GF-D8 (cell line): Measurements from ENCODE around the gene TXN.

Source experiments
- DNase-seq: peaks from one replicate; lab custom pipeline; 2025; lab: John Stamatoyannopoulos, UW

TXN gene

DNA sequence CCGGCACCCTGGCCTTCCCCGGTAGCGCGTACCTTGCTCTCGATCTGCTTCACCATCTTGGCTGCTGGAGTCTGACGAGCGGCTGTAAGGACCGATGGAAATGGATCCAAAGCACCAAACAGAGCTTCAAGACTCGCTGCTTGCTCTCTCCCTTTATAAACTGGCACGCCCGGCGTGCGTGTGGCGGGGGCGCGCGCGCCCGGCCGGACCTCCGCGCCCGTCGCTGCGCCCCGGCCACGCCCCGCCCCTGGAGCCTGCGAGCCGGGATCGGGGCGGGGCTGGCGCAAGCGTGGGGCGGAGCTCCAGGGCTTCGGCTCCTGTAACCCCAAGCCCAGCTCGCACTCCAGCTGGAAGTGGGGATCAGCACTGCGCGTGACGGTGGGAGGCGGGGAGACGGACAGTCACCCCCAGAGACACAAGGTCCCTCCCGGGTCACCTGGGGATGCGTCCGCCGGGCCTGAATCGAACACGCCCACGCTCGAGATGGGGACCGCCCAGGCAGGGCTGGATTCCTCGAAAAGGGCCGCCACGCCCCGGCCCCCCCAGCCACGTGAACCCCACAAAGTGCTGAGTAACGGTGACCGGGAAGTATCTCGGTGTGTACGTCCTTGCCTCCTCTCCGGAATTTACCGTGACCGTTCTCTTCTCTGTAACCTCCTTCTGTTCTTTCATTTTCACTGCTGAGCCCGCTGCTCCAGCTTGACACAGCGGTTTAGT lies at the start of gene TXN:
TXN (minus strand) TSS at position 128 of the 717 bp plus-strand sequence; CDS start at position 56, 72 bp downstream.
- peak; percentile 89 for DNase-seq

DNA sequence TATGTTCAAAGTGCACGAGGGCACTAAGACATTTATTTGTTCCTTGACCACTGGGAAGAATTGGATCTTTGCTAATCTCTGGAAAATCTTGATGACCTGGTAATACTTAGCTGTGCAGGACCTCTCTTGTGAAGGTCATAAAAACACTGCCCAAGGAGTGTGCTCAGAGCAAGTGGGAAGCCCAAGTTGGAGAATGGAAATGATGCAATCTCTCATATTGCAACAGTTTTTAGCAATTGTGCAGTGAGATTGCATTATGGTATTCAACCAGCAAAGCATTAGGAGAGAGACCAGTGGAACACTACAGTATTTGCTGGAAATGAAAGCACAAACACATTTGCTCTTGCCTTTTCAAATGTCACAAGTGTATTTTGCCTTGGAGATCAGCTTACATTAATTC lies 46.8 kb upstream of the TXN start:
- peak; percentile 10 for DNase-seq

DNA sequence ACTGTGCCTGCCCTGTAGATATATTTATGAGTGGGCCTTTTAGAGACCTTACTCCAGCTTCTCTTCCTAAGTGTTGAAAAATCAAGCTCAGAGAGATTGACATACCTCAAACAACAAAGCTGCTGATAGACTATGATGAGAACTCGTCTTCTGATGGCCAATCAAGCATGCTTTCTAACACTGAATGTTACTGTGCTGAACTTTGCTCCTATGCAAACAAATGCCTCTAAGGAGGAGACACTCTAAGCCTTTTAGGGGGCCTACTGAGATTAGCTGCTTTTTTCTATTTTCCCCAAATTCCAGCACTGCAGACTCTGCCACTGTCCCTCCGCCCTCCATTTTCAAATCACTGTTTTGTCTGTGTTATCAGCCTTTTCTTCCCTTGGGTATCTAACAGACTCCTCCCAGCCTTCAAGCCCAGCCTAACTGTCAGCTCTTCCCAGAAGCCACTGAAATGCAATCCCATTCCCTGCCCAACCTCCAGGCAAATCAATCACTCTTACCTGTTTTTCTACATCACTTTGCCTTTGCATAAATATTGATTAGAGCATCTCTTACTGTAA lies 41.8 kb upstream of the TXN start:
- no peak for DNase-seq

DNA sequence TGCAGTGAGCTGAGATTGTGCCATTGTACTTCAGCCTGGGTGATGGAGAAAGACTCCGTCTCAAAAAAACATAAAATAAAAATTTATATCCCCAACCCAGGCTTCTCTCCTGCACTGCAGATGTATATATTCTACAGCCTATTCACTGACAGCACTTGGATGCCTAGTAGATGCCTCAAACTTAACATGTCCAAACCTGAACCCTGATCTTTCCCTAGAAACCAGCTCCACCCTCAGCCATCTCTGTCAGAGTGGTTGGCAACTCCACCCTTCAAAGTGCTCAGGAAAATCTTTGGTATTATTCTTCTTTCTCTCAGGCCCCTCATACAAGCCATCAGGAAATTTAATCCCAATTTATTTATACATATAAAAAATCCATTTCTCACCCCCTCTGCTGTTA lies 36.9 kb upstream of the TXN start:
- DNase-seq: no peak

DNA sequence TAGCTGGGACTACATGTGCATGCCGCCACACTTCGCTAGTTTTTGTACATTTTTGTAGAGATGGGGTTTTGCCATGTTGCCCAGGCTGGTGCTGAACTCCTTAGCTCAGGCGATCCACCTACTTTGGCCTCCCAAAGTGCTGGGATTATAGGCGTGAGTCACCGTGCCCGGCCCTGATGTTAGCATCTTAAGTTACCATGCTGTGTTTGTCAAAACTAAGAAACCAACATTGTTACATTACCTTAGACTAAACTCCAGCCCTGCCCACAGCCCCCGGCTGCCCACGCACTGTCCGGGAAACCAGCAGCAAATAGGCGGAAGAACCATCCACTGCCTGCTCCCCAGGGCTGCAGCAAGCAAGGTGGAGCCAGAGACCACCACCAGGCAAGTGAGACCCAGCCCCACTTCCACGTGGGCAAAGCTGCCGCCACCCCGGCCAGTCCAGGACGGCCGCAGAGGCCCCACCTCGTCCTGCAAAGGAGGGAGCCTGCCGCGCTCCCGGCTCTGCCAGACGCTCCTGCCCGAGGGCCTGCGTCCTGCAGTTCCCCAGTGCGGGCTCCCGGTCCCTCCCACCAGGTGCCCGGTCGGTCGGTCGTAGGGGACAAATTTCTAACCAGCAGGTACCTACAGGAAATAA lies 35.7 kb upstream of the TXN start:
- no peak for DNase-seq

DNA sequence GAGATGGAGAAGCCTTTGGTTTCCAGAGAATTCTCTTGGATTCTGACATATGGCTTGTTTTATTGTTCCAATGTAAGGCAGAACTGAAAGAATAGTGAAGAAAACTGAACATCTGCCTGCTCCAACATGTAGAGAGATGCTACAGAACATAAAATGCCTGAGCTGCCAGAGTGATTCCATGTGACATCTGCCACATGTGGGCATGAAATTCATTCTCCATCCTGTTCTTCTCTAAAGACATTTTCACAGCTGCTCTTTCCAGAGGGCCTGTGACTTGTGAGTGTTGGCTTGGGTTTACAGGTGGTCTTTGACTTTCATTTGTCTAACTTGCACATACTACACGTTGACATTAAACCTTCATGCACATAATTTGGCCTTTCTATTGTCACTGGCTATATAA lies 33.7 kb upstream of the TXN start:
- no peak for DNase-seq

DNA sequence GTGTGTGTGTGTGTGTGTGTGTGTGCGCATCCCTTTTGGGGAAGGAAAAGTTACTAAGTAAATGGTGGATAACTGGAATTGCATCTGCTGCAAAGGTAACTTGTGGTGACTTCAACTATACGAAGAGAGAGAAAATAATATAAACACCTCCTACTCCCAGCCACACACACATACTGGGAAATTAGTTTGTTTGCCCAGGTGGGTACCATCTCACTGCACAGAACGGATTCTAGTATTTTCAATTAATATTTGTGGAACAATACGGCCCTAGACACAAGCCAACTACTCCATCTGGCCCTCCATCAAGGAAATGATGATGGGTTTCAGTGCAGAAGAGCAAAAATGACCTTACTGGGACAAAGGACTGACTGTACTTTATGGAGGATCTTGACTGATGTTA lies 32.2 kb upstream of the TXN start:
- no peak for DNase-seq

DNA sequence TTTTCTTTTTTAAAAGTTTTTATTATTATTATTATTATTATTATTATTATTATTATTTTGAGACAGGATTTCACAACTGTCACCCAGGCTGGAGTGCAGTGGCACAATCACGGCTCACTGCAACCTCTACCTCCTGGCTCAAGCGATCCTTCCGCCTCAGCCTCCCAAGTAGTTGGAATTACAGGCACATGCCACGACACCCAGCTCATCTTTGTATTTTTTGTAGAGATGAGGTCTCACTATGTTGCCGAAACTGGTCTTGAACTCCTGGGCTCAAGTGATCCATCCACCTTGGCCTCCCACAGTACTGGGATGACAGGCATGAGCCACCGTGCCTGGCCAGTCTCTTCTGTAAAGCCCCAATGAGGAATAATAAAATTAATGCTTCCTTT lies 31.0 kb upstream of the TXN start:
- DNase-seq: no peak

DNA sequence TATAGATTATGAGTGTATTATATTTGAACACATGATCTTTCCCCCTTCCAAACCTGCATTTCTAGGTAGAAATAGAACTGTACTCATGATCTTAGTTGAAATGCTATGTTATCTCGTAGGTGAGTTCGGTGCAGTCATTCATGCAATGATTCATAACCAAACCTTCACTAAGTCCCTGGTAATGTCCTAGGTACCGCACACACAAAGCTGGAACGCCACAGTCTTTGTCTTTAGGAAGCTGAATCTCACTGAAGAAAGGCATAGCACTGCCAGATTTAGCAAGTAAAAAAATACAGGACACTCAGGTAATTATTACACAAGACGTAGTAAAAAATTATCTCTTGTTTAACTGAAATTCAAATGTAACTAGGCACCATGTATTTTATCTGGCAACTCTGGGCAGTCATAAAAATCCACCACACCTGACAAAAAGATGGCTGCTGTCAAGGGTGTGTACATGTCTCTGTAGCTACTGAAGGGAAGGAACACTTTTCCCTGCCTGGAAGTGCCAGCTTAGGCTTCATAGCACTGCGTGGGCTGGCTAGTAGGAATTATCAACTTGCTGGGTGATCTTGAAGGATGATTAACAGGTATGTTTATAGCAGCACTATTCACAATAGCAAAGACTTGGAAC lies 28.0 kb upstream of the TXN start:
- DNase-seq: no peak

DNA sequence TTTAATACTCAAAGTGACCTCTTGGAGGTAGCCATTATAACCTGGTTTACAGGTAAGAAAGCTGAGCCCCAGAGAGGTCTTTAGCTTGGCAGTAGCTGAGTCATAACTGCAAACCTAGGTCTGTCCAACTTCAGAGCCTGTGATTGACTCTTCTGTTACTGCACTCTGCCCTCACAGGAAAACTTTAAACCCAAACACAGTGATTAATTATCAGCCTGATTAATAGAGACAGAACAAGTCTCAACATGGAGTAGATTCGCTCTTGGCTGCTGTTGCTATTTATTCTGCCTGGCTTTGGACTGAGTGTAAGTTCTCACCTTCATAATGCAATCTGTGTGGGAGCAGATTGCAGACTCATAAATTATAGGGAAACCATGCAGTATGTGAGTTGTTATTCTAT lies 27.4 kb upstream of the TXN start:
- no peak for DNase-seq

DNA sequence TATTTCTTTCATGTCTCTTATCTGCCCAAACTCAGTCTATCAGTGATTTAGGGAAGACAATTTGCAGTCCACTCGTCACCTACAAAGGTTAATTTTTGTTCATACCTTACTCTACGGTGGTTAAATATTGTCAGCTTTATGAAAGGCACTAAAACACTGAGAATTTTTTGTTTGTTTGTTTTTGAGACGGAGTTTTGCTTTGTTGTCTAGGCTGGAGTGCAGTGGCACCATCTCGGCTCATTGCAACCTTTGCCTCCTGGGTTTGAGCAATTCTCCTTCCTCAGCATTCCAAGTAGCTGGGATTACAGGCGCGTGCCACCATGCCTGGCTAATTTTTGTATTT lies 26.4 kb upstream of the TXN start:
- DNase-seq: no peak

DNA sequence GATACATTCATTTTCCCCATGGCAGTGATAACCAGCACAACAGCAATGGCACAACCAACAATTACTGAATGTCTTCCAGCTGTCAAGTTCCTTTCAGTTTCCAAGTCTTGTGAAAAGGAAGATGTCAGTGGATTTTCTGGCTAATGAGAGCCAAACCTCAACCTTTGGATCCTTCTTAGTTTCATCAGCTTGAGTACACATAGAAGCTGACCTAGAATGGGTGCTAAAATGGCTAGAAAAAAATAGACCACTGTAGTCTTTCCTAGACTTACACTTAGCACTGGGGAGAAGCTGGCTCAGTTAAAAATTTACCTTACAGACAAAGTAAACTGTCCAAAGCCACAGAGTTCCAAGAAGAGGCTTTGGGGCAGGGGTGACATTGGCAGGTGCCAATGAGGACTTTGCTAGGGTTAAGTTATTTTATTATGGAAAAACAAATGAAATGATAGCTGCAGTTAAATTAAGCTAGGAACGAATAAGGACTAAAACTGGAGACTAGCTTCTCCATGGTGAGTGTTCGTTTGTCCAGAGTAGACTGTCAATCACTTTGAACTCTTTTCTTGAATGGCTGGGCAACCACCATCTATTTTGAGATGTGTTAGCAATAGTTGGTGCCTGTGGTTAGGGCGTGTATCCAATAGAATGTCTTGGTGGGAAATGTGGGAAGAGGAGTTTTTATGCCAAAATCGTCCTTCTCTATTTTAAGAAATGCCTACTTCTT lies 25.9 kb upstream of the TXN start:
- DNase-seq: no peak

DNA sequence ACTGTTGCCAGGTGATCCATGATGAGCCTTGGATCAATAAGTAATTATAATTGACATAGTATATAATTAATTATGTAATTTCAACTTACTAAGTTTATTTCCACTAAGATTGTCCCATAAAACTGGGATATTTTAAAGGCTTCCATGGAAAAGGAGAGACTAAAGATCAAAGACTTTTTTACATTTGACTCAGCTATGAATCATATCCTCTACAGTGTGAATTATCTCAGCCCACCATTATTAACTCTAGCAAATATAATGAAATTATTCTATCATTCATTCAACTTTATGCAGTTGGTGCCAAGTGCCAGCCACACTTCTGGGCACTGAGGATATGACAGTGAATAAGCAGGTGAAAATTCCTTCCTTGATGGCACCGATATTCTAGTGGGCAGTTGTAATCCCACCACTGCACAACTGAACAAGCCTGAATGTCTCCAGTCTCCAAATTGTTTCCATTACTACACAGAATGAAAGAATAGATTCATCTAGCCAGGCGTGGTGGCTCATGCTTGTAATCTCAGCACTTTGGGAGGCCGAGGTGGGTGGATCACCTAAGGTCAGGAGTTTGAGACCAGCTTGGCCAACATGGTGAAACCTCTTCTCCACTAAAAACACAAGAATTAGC lies 21.9 kb upstream of the TXN start:
- DNase-seq: no peak

DNA sequence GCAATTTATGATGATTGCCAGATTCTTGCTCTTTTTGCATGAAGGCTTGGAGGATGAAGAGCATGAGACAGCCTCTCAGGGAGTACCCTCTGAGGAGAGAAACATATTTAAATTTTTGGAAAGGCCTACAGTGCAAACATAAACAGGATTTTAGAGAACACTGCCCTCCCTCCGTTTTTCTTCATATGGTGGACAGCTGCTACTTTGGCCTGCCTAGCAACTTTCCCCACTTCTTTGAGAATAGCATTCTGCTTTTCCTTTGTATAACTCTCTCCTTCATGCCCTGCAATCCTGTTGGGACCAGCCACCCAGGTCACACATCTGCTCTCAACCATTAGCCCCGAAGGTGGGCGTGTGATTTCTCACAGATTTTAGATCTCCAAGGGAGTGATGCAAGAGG lies 20.5 kb upstream of the TXN start:
- DNase-seq: no peak

DNA sequence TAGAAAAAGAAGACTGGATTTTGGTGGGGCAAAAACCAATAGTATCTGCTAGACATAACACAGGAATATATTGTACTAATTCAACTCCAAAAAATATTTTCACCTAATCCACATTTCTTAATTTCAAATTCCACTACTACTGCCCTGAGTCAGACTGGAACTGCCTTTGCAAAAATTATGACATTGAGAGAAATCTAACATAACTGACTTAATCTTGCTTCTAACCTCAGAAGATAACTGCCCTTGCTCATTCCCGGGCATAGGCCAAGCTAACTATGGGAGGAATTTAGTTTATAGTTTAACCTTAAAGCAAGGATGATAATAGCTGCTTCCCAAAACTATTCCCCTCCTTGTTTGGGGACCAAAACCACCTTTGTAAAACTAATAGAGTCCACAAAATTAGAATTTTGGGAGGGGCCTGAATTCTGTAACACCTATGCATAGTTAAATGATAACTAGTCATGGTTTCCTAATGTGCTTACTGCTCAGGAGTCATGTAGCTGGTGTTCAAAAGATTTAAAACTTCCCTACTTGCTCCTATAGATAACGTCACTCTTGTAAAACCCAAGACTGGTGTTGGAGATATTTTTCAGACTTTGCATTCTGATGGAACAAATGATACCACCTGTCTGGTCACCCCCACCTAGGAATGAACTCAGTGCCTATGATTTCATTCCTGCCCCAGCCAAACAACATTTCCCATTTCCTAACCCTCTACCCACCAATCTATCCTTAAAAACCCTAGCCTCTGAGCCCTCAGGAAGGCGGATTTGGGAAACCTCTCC lies 14.1 kb upstream of the TXN start:
- no peak for DNase-seq

DNA sequence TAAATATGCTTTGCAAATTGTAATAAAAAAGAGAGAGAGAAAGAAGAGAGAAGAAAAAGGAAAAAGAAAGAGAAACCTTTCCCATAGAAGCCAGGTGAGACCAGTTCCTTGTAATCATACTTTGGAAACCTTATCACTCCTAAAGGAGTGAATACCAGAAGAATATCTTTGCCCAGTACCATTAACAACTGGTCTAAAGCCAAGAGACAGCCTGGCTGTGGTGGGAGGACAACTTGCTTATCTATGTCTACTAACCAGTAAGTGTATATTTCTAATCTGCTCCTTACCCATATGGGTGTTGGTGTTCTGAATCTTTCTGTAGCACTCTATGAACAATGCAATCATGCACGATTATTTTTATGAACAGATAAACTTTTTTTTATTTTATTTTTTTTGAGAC lies 10.5 kb upstream of the TXN start:
- no peak for DNase-seq

DNA sequence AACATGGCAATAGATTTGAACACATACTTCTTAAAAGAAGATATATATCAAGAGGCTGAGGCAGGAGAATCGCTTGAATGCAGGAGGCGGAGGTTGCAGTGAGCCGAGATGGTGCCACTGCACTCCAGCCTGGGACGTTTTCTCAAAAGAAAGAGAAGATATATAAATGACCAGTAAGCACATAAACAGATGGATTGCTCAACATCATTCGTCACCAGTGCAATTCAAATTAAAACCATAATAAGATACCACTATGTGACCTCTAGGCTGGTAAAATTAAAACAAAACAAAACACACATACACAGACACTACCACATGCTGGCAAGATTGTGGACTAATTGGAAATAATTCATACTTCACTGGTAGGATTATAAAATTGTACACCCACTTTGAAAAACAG lies 5.3 kb upstream of the TXN start:
- no peak for DNase-seq

DNA sequence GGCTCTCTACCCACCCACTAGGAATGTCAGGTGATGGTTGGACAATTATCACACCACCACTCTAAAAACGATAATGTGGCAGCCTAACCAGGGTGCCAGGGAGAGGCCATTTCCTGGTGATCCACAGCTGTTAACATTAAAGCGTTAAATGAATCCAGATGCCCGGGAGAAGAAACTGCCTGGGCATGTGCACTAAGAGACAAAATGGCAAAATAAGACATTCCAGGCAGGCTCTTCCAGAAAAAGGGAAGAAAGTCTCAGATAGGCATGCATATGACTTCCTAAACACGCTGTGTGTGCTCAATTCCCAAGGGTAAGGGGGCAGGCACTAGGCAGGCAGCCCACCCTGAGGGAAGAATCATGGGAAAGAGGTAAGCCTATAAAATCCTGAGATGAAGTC lies 4.6 kb upstream of the TXN start:
- DNase-seq: no peak

DNA sequence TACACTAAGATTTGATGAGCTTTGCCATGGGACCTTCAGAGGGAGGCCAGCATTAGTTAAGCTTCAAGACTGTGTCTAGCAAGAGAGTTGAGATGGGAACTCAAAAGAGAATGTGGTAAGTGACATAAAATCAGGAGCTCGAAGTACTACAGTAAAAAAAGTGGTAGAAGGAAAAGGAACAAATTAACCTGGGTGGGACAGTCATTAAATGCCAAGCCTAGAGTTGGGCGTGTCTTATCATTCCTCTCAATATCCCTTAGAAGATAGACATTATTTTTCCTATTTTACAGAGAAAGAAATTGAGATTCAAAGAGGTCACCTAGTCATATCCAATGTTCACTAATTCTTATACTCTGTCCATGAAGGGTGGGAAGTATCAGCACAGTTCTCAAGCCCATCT lies 3.3 kb upstream of the TXN start:
- DNase-seq: no peak

DNA sequence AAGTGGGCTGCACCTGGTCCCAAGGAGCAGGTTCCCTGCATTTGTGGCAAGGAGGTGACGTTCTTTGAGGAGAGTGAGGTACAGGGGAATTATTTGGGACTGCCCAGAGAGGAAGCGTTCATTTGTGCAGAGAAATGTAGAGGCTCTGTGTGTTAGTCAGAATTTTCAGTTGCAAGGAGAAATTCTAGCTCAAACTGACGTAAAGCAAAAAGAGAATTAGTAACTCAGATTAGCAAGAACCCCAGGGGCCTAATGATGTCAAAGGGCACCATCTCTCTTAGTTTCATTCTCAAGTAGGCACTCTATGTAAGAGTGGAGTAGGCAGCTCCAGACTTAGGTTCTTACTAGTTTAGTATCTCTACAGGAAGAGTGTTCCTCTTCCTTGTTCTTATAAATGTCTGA lies 2.4 kb upstream of the TXN start:
- DNase-seq: no peak

DNA sequence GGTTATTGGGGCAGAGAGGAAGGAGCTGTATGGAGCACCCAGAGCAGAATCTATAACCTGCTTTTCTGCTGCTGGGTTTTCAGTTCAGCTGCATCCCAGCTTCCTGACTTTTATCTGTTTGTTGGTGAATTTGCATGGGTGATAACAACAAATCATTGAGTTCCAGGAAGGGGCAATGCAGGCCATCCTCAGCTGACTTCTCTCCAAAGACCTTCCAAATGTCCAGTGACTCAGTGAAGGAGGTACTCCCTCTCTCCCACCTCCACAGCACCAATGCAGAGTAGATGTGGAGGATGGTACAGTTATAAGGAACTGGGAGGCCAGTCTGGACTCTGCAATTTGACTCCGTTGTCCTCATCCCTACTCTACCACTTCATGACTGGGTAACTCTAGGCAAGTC lies 1.6 kb upstream of the TXN start:
- no peak for DNase-seq
